ENCODE measurements around the gene HID1.
"Not testable (repeated sequence)": the region's sequence is repeated elsewhere in the genome, so short reads cannot be mapped to it uniquely, and the experiment has no call there.

HID1 gene

DNA sequence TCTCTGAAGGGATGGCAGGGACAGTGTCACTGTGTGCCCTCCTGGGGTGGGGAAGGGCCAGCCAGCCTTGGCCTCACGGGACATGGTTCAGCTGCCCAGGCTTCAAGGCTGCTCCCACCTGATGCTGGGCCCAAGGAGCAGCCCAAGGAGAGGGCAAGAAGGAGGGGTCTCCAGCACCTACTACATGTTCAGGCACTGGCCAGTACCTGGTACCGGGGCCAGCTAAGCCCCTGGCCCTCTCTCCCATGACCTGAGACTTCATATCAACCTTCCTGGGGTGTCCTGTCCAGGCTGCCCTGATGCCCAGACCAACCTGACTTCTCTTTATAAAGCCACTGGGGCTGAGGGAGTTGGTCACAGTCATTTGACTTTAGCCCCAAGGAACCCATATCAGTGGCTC lies 50.8 kb downstream of the HID1 start:
- DNase-seq (ENCODE audit: low spot score), result no peak

GRCh38 chr17:74921026-74921681 lies 51.4 kb downstream of the HID1 start:
- DNase-seq (ENCODE audit: low spot score), result no peak

- DNase-seq (ENCODE audit: low spot score), result no peak
These were observed 51.9 kb downstream of the HID1 start for GRCh38 chr17:74920642-74921025.

DNA sequence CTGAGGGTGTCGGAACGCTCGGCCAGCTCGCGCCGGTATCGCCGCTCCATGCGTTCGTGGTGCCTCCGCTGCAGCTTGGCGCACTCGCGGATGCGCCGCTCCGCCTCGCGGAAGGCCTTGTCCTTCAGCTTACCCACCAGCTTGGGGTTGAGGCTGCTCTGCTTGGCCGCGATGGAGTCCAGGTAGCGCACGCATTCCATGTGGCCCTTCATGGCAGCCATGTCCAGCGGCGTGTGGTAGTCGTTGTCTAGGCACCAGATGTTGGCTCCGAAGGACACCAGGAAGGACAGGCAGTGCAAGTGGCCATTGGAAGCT lies 52.3 kb downstream of the HID1 start:
- DNase-seq (ENCODE audit: low spot score), result no peak

DNA sequence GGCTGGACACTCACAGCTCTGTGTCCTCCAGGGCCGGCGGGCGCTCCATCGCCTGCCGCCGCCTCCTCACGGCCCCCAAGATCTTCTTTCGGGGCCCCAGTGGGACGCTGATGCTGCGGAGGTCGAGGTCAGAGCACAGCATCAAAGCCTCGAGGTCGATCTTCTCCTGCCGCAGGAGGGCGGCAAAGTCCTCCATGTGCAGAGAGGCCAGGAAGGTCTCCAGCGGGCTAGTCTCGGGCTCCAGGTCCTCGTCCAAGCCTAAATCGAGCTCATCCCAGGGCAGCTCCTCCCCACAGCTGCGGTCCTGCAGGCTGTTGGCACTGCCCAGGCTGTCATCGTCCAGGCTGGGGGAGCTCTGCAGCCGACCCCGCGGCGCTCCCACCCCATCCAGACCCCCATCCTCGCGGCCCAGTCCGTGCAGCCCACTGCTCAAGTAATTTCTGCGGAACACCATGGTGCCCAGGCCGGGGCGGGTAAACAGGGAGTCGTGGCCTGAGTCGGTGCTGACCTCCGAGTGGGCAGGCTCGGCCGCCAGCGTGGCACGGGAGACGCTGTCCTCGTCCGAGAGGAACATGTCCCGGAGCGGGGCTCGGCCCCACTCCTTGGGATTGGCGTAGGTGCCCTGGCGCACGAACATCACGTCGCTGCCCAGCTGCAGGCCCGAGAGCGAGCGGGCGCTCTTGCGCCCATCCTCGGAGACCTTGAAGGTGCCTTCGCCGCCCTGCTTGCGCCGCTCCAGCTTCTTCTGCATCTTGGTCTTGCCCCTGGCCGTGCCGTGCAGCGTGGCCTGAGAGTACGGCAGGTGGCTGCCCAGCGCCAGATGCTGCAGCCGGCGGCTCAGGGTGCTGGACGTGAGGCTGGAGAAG lies 52.9 kb downstream of the HID1 start:
- DNase-seq (ENCODE audit: low spot score), result no peak

- DNase-seq (ENCODE audit: low spot score), result no peak
These were observed 53.7 kb downstream of the HID1 start for GRCh38 chr17:74918906-74919305.

GRCh38 chr17:74917430-74917829 lies 55.1 kb downstream of the HID1 start:
- no peak for DNase-seq (ENCODE audit: low spot score)

GRCh38 chr17:74916851-74917199 lies 55.7 kb downstream of the HID1 start:
- DNase-seq (ENCODE audit: low spot score), result no peak

DNA sequence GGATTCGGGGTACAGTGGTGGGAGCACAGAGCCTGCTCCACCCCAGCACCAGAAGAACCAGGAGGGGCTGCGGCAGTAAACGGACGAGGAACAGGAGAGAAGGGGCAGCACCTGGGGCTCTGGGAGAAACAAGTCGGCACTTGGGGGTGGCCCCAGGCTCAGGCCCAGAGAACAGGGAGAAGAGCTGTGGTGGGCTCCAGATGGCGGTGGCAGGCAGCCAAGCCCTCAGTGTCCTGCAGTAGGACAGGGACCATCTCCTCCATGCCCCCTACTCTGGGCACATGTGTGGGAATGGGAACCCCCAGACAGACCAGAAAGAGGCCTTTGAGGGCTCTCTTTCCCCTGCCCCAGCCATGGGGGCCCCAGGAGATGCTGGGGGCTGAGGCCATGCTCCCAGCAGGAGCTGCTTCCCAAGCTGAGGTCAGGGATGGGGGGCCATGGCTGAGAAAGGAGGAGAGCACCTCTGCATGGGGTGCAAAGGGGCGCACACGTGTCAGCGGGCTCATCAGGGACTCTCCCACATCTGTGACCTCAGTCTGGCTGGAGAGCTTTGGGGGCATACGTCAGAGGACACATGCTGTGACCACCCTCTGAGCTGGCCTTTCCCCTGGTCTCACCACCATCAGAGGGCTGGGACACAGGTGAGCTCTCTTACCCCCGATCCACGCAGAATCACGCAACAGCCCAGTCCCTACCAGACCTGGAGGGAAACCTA lies 56.3 kb downstream of the HID1 start:
- DNase-seq (ENCODE audit: low spot score), result no peak

- not testable (repeated sequence) for DNase-seq (ENCODE audit: low spot score)
These were observed 61.1 kb downstream of the HID1 start for GRCh38 chr17:74911423-74911822.

DNA sequence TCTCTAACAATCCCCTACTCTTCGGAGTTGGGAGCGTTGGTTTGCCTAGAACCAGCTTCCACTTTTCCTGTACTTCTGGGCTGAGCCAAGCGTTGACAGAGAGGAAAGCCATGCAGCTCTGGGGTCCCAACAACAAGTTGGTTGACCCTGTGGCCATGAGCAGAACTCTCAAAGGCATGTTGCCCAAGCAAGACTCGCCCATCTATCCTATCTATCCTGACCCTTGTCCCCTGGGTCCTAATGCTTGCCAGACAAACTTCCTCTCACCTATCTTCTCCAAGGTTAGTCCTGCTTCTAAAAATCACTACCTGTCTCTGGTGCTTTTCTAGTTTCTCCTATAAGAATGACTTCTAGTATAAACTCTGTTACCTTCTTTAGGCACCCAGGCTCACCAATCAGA lies 63.5 kb downstream of the HID1 start:
- DNase-seq (ENCODE audit: low spot score), result not testable (repeated sequence)

GRCh38 chr17:74907012-74907411 lies 65.5 kb downstream of the HID1 start:
- no peak for DNase-seq (ENCODE audit: low spot score)

GRCh38 chr17:74906214-74906793 lies 66.3 kb downstream of the HID1 start:
- DNase-seq (ENCODE audit: low spot score), result not testable (repeated sequence)

GRCh38 chr17:74904687-74905409 lies 67.7 kb downstream of the HID1 start:
- DNase-seq (ENCODE audit: low spot score), result no peak

- no peak for DNase-seq (ENCODE audit: low spot score)
These were observed 68.9 kb downstream of the HID1 start for GRCh38 chr17:74903671-74904070.

DNA sequence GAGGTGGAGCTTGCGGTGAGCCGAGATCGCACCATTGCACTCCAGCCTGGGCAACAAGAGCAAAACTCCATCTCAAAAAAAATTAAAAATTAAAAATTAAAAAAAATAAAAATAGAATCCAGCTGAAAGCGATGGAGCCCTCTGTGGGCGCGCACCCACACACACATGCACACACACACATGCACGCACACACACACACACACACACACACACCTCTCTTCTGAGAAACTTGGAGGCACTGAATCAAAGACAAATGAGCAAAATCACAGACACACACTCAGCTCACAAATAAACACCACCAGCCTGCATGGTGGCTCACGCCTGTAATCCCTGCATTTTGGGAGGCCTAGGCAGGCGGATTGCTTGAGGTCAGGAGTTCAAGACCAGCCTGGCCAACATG lies 69.5 kb downstream of the HID1 start:
- no peak for DNase-seq (ENCODE audit: low spot score)

DNA sequence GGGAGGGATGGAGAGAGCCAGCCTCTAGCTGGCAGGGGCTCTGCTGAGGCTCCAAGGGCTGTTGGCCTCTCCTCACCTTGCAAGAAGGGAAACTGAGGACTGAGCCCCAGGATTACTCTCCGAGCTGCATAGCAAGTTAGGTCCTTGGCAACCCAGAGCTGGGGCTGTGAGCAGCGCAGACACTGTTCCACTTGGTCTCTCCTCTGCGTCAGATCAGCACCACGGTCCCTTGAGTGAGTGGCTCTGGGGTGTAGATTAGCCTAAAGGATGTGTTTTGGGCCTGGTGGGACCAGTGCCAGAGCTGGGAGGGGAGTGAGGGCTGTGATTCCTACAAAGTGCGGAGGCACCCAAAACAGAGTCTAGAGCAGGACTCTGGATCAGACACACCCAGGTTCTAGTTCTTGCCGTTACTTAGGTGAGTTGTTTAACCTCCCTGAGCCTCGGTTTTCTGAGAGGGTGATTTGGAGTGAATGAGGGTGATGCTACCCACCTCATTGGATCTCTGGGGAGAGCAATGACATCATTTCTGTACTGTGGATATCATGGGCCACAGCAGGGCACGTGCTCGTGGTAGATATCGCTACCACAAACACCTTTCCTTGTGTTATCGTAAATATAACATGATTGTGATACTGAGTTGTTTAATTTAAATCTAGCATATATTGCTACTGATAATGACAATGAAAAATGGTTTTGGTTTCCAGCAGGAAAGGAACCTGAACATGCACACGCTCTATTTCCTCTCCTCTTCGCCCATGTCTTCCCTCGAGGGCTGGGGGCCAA lies 71.0 kb downstream of the HID1 start:
- no peak for DNase-seq (ENCODE audit: low spot score)
